GM12875 (cell line): ENCODE measurements around the gene KCTD8.

ENCODE experiments used
- H3K4me3 ChIP-seq: one replicate; pipeline ENCODE4 v1.5.1; 2011; ENCODE audit warnings: low read depth, low read length, control low read depth
- CTCF ChIP-seq: IDR thresholded peaks from 2 replicates; pipeline ENCODE4 v1.5.1; 2011; ENCODE audit warnings: low read depth, mild to moderate bottlenecking, control low read depth, inconsistent platforms, low read length, moderate library complexity, borderline replicate concordance; ENCODE audit not compliant: insufficient read depth

KCTD8 gene

GRCh38 chr4:44150091-44150576, 298.5 kb downstream of the KCTD8 start:
- TF ChIP-seq CTCF = no peak
- no peak overlapping the region for H3K4me3 ChIP-seq

- H3K4me3 ChIP-seq = no peak overlapping the region
- no peak for TF ChIP-seq CTCF
Observed at GRCh38 chr4:44149282-44149681, 299.3 kb downstream of the KCTD8 start.

- no peak for TF ChIP-seq CTCF
Observed at GRCh38 chr4:44147571-44148075, 301.0 kb downstream of the KCTD8 start.

GRCh38 chr4:44146516-44146915, 302.1 kb downstream of the KCTD8 start:
- TF ChIP-seq CTCF = no peak
- H3K4me3 ChIP-seq = no peak overlapping the region

More at GRCh38 chr4:44147571-44148075, 301.0 kb downstream of the KCTD8 start:
- no peak overlapping the region for H3K4me3 ChIP-seq

GRCh38 chr4:44145868-44146267, 302.7 kb downstream of the KCTD8 start:
- no peak for TF ChIP-seq CTCF
- H3K4me3 ChIP-seq = no peak overlapping the region

- no peak overlapping the region for H3K4me3 ChIP-seq
- no peak for TF ChIP-seq CTCF
Observed at GRCh38 chr4:44132526-44132925, 316.1 kb downstream of the KCTD8 start.
